ENCODE data around the gene C10orf67.
"Not testable (repeated sequence)": the region's sequence is repeated elsewhere in the genome, so short reads cannot be mapped to it uniquely, and the experiment has no call there.

C10orf67 gene

DNA sequence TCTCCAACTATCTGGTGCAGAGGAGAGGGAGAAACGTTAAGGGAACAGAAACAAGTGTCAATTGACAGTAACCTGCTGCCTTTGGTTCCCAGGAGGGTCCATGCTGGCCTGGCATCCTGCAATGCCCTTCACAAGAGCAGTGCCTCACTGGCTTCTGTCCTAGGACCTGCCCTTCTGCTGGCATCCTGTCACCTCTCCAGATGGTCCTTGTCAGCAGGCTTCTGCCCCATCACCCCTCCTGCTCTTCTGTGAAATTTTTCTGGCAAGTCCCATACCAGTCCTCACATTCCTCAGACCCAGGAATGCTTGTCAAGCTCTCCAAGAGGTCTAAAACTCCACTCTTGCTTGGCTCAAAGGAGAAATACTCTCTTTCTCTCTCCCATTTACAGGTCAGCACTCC lies 34.2 kb downstream of the C10orf67 start:
- Histone ChIP-seq H3K9ac (ENCODE audit: low read length) (no peak overlapping the region), H3K27me3 (ENCODE audit: control insufficient read depth, insufficient read depth, low read length) (no peaks in the 10 kb centered on the region), H3K4me3 (ENCODE audit: low read length) (no peak overlapping the region), H3K4me1 (ENCODE audit: control insufficient read depth, insufficient read depth, low read length) (no peaks in the 10 kb centered on the region), H3K36me3 (ENCODE audit: control insufficient read depth, insufficient read depth, low read length) (no peaks in the 10 kb centered on the region), H3K27ac (ENCODE audit: low read depth, low read length) (no peak overlapping the region)

DNA sequence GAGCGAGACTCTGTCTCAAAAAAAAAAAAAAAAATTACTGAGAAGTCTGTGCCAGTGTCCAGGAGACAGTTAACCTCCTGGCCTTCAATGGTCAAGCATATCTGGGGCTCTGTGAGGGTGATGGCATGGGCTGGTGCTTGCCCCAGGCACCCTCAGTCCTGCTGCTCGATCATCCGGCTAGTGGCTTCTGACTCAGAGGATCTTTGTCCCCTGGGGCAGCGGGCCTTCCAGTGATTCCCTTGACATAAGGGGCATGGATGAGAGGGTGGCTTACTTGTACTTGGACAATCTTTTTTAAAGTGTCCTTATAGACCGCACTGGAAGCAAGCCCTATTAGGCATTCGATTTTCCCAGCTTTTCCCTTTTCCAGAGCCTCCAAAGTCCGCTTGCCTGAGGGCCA lies 44.6 kb downstream of the C10orf67 start:
- H3K4me3 ChIP-seq (ENCODE audit: low read length); H3K27me3 ChIP-seq (ENCODE audit: control insufficient read depth, insufficient read depth, low read length); H3K9ac ChIP-seq (ENCODE audit: low read length); H3K4me1 ChIP-seq (ENCODE audit: control insufficient read depth, insufficient read depth, low read length); H3K27ac ChIP-seq (ENCODE audit: low read depth, low read length); H3K36me3 ChIP-seq (ENCODE audit: control insufficient read depth, insufficient read depth, low read length): not testable (repeated sequence)

DNA sequence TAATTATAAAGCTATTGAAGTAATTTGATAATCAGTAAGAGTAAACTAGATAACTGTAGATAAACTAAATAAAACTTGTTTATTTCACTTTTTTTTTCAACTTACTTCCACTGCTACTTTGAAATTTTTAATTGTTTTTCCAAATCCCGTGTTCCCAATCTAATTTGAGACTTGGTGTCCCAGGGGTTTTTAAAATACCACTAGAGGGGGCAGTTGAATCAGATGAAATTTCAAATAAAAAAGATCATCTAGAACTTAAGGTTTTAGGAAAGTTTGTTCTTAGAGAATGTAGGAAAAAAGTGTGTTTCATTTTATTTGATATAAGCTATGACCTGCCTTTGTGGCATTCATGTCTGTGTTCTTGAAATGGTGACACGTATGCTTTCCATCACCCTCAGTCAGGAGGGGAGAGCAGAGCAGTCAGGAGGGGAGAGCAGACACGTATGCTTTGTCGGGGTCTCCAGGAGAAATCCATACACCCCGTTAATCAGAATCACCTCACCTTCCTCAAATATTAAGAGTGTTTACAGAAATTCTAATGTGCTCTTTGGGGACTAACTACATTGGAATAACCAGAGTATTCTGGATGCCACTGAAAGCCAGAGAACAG lies 49.9 kb downstream of the C10orf67 start:
- H3K27me3 ChIP-seq (ENCODE audit: control insufficient read depth, insufficient read depth, low read length) = no peaks in the 10 kb centered on the region
- H3K4me1 ChIP-seq (ENCODE audit: control insufficient read depth, insufficient read depth, low read length) = no peaks in the 10 kb centered on the region
- H3K9ac ChIP-seq (ENCODE audit: low read length) = no peak overlapping the region
- H3K4me3 ChIP-seq (ENCODE audit: low read length) = no peak overlapping the region
- no peaks in the 10 kb centered on the region for H3K36me3 ChIP-seq (ENCODE audit: control insufficient read depth, insufficient read depth, low read length)
- H3K27ac ChIP-seq (ENCODE audit: low read depth, low read length) = no peak overlapping the region

DNA sequence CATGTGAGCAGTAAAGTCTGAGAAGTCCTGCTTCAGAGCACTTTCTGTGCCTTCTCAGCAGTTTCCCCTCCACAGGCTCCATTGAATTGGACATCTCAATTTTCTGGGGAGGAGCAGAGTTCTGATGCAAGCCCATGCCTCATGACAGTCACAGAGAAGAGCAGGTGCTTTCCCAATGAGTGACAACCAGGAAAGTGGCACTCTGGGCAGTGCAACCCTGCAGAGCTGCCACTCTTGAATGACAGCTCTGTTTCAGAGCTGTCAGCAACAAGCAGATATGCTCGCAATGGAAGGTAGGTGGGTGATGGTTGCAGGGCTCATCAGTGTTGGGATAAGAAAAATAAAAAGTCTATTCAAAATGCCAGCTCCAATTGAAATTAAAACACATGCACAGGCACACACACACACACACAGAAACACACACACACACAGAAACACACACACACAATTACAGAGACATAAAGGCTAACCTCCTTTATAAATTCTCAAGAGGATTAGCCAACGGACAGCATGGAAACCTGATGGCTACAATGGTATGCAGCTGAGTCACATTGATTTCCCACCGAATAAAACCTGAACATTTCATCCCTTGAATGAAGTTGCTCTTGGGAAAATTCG lies 50.5 kb downstream of the C10orf67 start:
- Histone ChIP-seq H3K27me3 (ENCODE audit: control insufficient read depth, insufficient read depth, low read length) (no peaks in the 10 kb centered on the region), H3K36me3 (ENCODE audit: control insufficient read depth, insufficient read depth, low read length) (no peaks in the 10 kb centered on the region), H3K4me1 (ENCODE audit: control insufficient read depth, insufficient read depth, low read length) (no peaks in the 10 kb centered on the region), H3K9ac (ENCODE audit: low read length) (no peak overlapping the region), H3K27ac (ENCODE audit: low read depth, low read length) (no peak overlapping the region), H3K4me3 (ENCODE audit: low read length) (no peak overlapping the region)

DNA sequence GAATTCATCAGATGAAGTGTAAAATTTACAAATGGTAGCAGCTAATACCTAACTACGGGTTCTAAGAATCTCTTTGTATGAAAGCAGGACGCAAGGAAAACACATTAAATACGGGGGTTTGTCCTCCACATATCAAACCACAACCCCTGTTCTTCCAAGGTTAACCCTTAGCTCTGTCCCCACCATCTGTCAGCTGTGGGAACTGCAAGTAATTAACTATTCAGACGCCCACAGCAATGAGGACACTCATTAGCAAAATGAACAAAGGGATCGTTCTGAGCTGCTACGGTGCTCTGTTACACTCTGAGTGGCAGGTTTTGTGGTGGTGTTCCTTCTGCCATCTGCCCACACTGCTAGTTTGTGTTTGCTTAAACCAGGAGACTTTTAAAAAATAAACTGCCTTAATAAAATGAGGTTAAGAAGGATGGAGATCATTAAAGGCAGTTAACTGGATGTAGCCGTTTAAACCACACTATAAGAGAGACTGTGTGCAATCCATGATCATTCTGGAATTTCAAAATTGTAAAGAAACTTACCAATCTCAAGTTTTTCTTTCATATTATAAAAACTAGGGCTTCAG lies 51.4 kb downstream of the C10orf67 start:
- Histone ChIP-seq H3K4me1 (ENCODE audit: control insufficient read depth, insufficient read depth, low read length) (no peaks in the 10 kb centered on the region), H3K9ac (ENCODE audit: low read length) (no peak overlapping the region), H3K36me3 (ENCODE audit: control insufficient read depth, insufficient read depth, low read length) (no peaks in the 10 kb centered on the region), H3K4me3 (ENCODE audit: low read length) (no peak overlapping the region), H3K27me3 (ENCODE audit: control insufficient read depth, insufficient read depth, low read length) (no peaks in the 10 kb centered on the region), H3K27ac (ENCODE audit: low read depth, low read length) (no peak overlapping the region)

DNA sequence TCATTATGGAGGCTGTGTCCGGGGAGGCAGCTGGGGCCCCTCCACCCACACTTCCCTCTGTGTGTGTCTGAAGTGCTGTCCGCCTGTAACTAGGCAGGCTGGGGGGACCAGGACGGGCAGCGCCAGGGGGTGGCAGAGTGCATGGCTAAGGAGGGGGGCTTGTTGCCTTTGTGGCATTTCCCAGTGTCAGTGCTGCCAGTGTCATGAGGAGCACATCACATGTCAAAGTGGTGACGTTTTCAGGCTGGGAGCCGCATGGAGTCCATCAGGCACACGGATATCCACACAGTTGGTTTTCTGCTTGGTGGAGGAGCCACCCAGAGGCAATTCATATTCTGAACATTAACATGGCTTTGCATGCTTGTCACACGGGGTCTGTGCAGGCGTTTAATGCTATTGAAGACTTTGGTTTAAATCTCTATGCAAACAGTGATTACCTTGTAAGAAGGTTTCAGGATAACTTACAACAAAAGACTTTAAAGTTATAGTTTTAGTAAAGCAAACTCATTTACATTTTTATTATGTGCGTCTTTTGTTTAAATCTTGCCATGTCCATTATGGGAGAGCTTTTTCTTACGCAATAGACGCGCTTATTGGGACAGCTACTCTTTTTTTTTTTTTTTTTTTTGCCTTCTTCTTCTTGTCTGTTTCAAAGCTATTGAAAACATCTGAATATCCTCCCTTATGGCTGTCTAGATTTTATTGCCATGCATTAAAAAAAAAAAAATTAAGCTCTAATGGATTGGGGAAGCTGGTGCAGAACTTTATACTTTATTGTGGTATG lies 52.9 kb downstream of the C10orf67 start:
- Histone ChIP-seq H3K27ac (ENCODE audit: low read depth, low read length) (no peak overlapping the region), H3K9ac (ENCODE audit: low read length) (no peak overlapping the region), H3K36me3 (ENCODE audit: control insufficient read depth, insufficient read depth, low read length) (no peaks in the 10 kb centered on the region), H3K27me3 (ENCODE audit: control insufficient read depth, insufficient read depth, low read length) (no peaks in the 10 kb centered on the region), H3K4me1 (ENCODE audit: control insufficient read depth, insufficient read depth, low read length) (no peaks in the 10 kb centered on the region), H3K4me3 (ENCODE audit: low read length) (no peak overlapping the region)

DNA sequence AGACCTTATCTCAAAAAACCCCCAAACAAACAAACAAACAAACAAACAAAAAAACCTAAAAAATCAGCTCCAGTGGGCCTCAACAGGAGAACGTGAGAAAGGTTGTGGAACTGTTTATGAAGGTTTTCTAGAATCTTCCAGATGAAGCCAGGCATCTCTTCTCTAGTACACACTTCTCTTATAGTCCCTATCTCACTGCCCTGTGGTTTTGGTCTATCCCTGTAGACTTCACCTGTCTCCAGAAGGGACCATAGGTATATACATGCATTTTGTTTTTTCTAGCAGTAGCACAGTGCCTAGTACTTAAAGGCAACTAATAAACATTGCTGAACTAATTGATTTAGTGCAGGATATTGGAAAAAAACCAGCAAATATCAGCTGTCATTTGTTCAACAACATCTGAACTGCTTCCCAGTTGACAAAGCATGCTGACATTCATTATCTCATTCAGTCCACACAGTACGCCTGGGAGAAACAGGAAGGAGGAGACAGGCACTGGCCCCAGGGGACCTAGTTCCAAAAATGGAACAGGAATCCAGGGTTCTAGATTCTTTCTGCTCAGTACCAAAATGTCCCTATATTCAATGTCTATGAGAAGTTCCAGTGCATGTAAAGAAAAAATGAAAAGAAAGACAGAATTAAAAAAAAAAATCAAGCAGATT lies 59.8 kb downstream of the C10orf67 start:
- Histone ChIP-seq H3K36me3 (ENCODE audit: control insufficient read depth, insufficient read depth, low read length) (no peaks in the 10 kb centered on the region), H3K4me3 (ENCODE audit: low read length) (no peak overlapping the region), H3K27me3 (ENCODE audit: control insufficient read depth, insufficient read depth, low read length) (no peaks in the 10 kb centered on the region), H3K27ac (ENCODE audit: low read depth, low read length) (no peak overlapping the region), H3K9ac (ENCODE audit: low read length) (no peak overlapping the region), H3K4me1 (ENCODE audit: control insufficient read depth, insufficient read depth, low read length) (no peaks in the 10 kb centered on the region)

DNA sequence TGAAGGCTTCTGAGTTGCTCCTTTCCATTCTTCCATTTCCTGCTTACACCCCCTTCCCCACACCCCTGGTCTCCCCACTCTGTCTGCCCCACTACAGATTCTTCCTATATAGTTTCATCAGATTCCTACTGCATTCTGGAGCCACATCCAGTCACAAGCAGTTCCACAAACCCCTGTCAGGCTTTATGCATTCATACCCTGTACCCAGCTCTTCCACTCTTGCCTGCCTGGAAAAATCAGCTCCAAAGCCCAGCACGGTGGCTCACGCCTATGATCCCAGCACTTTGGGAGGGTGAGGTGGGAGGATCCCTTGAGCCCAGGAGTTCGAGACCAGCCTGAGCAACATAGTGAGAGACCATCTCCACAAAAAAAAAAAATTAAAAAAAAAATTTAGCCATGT lies 60.4 kb downstream of the C10orf67 start:
- no peaks in the 10 kb centered on the region for H3K27me3 ChIP-seq (ENCODE audit: control insufficient read depth, insufficient read depth, low read length)
- no peak overlapping the region for H3K9ac ChIP-seq (ENCODE audit: low read length)
- H3K27ac ChIP-seq (ENCODE audit: low read depth, low read length) = no peak overlapping the region
- no peak overlapping the region for H3K4me3 ChIP-seq (ENCODE audit: low read length)
- H3K4me1 ChIP-seq (ENCODE audit: control insufficient read depth, insufficient read depth, low read length) = no peaks in the 10 kb centered on the region
- H3K36me3 ChIP-seq (ENCODE audit: control insufficient read depth, insufficient read depth, low read length) = no peaks in the 10 kb centered on the region

DNA sequence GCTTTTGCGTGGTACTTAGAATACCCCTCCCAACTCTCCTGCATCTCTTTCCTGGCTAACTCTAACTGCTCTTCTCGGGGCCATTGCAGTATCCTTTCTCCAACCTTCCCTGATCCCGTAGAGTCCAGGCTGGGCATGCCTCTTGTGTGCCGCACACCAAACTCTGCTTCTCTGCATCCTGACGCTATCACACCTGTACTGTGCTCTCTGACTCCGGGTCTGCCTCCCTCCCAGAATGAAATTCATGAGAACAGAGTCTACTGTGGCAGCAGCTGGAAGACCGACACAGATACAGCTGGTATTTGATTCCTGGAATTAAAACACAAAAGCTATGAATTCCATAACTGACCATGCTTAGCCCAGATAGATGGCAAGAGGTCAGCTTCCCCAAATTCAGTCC lies 60.9 kb downstream of the C10orf67 start:
- no peaks in the 10 kb centered on the region for H3K36me3 ChIP-seq (ENCODE audit: control insufficient read depth, insufficient read depth, low read length)
- no peaks in the 10 kb centered on the region for H3K4me1 ChIP-seq (ENCODE audit: control insufficient read depth, insufficient read depth, low read length)
- H3K27ac ChIP-seq (ENCODE audit: low read depth, low read length) = no peak overlapping the region
- H3K4me3 ChIP-seq (ENCODE audit: low read length) = no peak overlapping the region
- H3K9ac ChIP-seq (ENCODE audit: low read length) = no peak overlapping the region
- no peaks in the 10 kb centered on the region for H3K27me3 ChIP-seq (ENCODE audit: control insufficient read depth, insufficient read depth, low read length)

DNA sequence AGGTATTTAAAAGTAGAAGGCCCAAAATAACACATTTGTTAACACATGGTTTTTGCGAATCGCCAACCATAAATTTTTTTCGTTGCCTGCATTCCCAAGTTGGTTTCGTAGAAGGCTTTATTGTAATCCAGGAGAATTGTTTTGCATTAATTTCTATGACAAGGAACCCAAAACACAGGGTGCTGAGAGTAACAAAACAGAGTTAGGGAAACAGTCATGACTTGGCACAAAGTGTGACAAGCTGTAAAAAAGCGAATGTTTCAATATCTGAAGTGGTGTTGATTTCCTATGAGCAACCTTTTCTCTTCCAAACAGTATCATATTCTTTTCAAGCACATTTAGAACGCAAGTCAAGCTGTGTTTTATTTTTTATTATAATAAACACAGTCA lies 63.6 kb downstream of the C10orf67 start:
- Histone ChIP-seq H3K9ac (ENCODE audit: low read length) (no peak overlapping the region), H3K36me3 (ENCODE audit: control insufficient read depth, insufficient read depth, low read length) (no peaks in the 10 kb centered on the region), H3K27me3 (ENCODE audit: control insufficient read depth, insufficient read depth, low read length) (no peaks in the 10 kb centered on the region), H3K4me3 (ENCODE audit: low read length) (no peak overlapping the region), H3K4me1 (ENCODE audit: control insufficient read depth, insufficient read depth, low read length) (no peaks in the 10 kb centered on the region), H3K27ac (ENCODE audit: low read depth, low read length) (no peak overlapping the region)

DNA sequence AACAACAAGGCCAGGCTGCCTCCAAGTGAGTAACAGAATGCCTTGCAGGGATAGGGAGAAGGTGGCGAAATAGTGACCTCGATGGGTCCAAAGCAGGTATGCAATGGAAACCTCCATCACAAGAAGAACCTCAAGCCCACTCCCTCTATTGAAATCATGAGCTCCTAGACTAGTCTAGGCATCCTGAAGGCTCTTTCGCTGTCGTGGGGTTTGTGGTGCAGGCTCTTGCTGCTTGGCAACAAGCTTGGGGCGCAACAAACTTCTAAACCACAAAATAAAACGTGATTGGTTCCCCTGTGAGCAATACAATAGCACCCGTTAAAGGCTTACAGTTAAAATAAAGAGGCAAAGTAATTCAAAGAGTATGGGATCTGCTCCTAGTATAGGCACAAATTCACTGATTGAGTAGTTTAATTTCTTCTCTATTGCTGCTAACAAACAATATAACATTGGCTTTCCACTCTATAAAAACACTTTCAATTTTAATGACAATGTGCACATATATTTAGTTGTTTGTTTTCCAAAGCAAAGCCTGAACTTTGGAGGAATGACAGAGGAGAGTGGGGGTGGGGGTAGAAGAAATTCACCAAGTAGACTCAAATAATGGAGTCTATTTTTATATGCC lies 64.1 kb downstream of the C10orf67 start:
- Histone ChIP-seq H3K27ac (ENCODE audit: low read depth, low read length) (no peak overlapping the region), H3K36me3 (ENCODE audit: control insufficient read depth, insufficient read depth, low read length) (no peaks in the 10 kb centered on the region), H3K4me1 (ENCODE audit: control insufficient read depth, insufficient read depth, low read length) (no peaks in the 10 kb centered on the region), H3K9ac (ENCODE audit: low read length) (no peak overlapping the region), H3K4me3 (ENCODE audit: low read length) (no peak overlapping the region), H3K27me3 (ENCODE audit: control insufficient read depth, insufficient read depth, low read length) (no peaks in the 10 kb centered on the region)

DNA sequence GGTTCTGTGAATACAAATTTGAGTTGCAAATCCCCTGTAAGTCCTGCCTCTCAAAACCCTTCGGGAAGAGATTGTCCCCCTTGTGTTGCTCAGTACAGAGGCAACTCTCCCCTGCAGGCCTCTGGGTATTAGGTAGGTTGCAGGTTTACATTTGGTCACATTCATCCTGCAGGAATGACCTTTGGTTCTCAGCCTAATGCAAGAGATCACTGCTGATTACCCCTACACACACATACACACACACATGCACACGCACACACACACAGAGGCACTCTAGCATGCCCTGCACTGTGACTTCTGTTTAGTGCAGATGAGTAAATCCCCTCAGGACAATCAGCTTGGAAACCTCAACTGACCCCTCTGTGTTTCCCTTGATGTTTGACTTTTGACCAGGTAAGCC lies 69.2 kb downstream of the C10orf67 start:
- H3K9ac ChIP-seq (ENCODE audit: low read length) = no peak overlapping the region
- no peak overlapping the region for H3K4me3 ChIP-seq (ENCODE audit: low read length)
- H3K27ac ChIP-seq (ENCODE audit: low read depth, low read length) = no peak overlapping the region
- H3K36me3 ChIP-seq (ENCODE audit: control insufficient read depth, insufficient read depth, low read length) = no peaks in the 10 kb centered on the region
- no peaks in the 10 kb centered on the region for H3K4me1 ChIP-seq (ENCODE audit: control insufficient read depth, insufficient read depth, low read length)
- H3K27me3 ChIP-seq (ENCODE audit: control insufficient read depth, insufficient read depth, low read length) = no peaks in the 10 kb centered on the region

Data from rectal smooth muscle tissue (tissue), 1 donor.